Colon (tissue), 2 donors: ENCODE data around the gene SORBS1.

Experiments
- FAIRE-seq: peaks from 2 replicates; lab custom pipeline; 2012; peaks lifted over from hg19 to GRCh38; lab: Jason Lieb, UNC
- donor health status: control.
- donor health status: control.

The SORBS1 gene

DNA sequence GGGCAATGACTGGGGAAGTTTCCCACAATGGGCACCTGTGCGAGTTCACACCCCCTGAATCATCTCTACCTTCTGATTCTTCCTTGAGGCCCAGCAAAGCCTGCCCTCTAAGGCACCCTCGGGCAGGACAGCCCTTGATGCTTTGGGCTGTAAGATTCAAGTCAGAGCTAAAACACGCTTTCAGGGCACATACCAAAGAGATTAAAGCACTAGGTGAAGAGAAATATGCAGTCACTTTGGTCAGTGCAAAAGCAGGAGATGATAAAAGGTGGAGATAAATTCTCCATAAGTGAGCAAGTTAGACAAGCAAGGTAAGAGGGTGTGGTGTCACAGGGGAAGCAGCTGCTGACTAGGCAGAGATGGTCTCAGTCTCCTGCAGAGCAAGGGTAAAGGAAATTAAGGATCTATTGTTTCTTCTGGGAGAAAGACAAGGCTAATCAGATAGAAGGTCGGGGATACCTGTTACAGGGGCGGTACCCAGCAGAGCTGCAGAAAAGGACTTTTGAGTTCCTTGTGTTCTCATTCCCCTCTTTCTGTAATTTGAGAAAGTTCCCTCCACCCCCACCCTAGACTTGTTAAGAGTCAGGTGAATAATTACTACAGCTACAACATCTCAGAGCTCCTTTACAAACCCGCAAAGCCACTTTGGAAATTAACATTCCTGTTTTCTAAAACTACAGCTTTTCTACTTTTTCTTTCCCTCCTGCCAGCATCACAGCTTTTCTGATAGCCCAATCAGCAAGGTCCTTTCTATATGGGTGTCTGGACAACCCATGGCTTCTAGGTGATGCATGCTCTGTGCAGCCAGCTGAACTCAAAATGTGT is 296.7 kb downstream of the SORBS1 start:
- no peak for FAIRE-seq

- no peak for FAIRE-seq
These were observed 297.3 kb downstream of the SORBS1 start for GRCh38 chr10:95263864-95264226.

- FAIRE-seq: no peak
These were observed 298.2 kb downstream of the SORBS1 start for GRCh38 chr10:95262763-95263518.

DNA sequence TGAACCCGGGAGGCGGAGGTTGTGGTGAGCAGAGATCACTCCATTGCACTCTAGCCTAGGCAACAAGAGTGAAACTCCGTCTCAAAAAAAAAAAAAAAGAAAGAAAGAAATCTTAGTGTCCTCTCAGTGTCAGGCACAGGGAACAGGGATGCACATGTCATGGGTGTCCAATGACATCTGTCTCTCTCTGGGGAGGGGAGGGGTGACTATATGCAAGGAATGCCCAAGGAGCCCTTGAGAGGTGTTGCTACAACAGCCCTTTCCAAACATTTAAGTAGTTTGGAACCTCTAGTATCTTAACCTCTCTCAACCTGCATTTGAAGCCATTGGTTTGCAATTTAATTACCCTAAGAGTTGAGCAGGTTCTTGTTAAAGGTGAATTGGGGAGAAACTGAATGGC is 299.2 kb downstream of the SORBS1 start:
- no peak for FAIRE-seq
